ENCODE data around the gene CYB5D1. TPM values are rescaled to one million over a fixed set of nuclear protein-coding genes. Genes with fewer than 3 reads are reported as not detected.

Gene CYB5D1
- total RNA-seq, 1 experiment from 2014 or later: 18.0 TPM

- Histone ChIP-seq H3K56ac (ENCODE audit: insufficient read length, low read depth, low read length) (no peak overlapping the region), H2AK5ac (ENCODE audit: insufficient read length, low read length) (no peak overlapping the region), H2BK20ac (ENCODE audit: low read depth, low read length, poor library complexity, severe bottlenecking) (no peak overlapping the region), H3K18ac (ENCODE audit: insufficient read length, low read depth, low read length) (no peak overlapping the region), H3K79me2 (ENCODE audit: insufficient read depth, low read length) (no peaks in the 10 kb centered on the region), H3K9me3 (ENCODE audit: control insufficient read depth, low read depth, low read length) (no peaks in the 10 kb centered on the region), H3K27ac (ENCODE audit: insufficient read length, low read depth, low read length) (no peak overlapping the region), H3K14ac (ENCODE audit: insufficient read depth, low read length) (no peak overlapping the region), H2BK5ac (ENCODE audit: insufficient read length, low read length) (no peak overlapping the region), H4K8ac (replicated peaks; ENCODE audit: insufficient read length, low read depth, low read length) (no peak overlapping the region), H3K4ac (ENCODE audit: low read depth, low read length) (no peak overlapping the region), H2BK12ac (ENCODE audit: insufficient read length, low read depth, low read length) (no peak overlapping the region), H3K23ac (ENCODE audit: insufficient read length, low read depth, low read length) (no peak overlapping the region), H2BK120ac (ENCODE audit: low read depth, low read length, poor library complexity, severe bottlenecking) (no peak overlapping the region), H3K79me1 (ENCODE audit: insufficient read depth, low read depth, low read length, poor library complexity, severe bottlenecking) (no peaks in the 10 kb centered on the region), H4K5ac (ENCODE audit: insufficient read length, low read depth, low read length) (no peak overlapping the region), H2AFZ (ENCODE audit: low read length) (no peak overlapping the region), H3K9ac (ENCODE audit: extremely low read depth, insufficient read length, low read length) (no peak overlapping the region), H2BK15ac (ENCODE audit: low read depth, low read length) (no peak overlapping the region), H4K20me1 (ENCODE audit: control insufficient read depth, insufficient read depth, insufficient read length) (no peaks in the 10 kb centered on the region), H3K23me2 (ENCODE audit: insufficient read length, low read depth, low read length, poor library complexity, severe bottlenecking) (peaks cover 7% of the 10 kb centered on the region), H3K4me1 (ENCODE audit: insufficient read depth, low read length) (no peaks in the 10 kb centered on the region), H3K4me2 (ENCODE audit: insufficient read depth, insufficient read length, low read length) (no peak overlapping the region), H3T11ph (ENCODE audit: low read length) (no peak overlapping the region), H3K27me3 (ENCODE audit: insufficient read depth, low read length) (peaks cover 6% of the 10 kb centered on the region), H4K91ac (ENCODE audit: insufficient read length, low read depth, low read length) (no peak overlapping the region)
- H3K27ac Mint-ChIP-seq: no peak overlapping the region
- peaks cover 0 to 36% (median 10%) of the 10 kb centered on the region in 3 experiments; a peak in 5 of 7 replicates for H3K36me3 Mint-ChIP-seq (ENCODE audit: insufficient read depth in 1 of 3, low read depth in 3 of 3)
- peaks cover 17% of the 10 kb centered on the region for H3K27me3 Mint-ChIP-seq (ENCODE audit: low read depth)
- no peak overlapping the region for H3K4me3 Mint-ChIP-seq
- WGBS (ENCODE audit: extremely low coverage, insufficient read length, low lambda C conversion rate): no CpG with 5 or more reads among the region's 13 CpGs
- TF ChIP-seq, protein P1, sequence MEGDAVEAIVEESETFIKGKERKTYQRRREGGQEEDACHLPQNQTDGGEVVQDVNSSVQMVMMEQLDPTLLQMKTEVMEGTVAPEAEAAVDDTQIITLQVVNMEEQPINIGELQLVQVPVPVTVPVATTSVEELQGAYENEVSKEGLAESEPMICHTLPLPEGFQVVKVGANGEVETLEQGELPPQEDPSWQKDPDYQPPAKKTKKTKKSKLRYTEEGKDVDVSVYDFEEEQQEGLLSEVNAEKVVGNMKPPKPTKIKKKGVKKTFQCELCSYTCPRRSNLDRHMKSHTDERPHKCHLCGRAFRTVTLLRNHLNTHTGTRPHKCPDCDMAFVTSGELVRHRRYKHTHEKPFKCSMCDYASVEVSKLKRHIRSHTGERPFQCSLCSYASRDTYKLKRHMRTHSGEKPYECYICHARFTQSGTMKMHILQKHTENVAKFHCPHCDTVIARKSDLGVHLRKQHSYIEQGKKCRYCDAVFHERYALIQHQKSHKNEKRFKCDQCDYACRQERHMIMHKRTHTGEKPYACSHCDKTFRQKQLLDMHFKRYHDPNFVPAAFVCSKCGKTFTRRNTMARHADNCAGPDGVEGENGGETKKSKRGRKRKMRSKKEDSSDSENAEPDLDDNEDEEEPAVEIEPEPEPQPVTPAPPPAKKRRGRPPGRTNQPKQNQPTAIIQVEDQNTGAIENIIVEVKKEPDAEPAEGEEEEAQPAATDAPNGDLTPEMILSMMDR (conservative IDR thresholded peaks at IDR 0.05): no peak
- no peaks in the 10 kb centered on the region for H3K9me3 Mint-ChIP-seq
- H3K4me1 Mint-ChIP-seq: peaks cover 8% of the 10 kb centered on the region in 2 experiments
- DNase-seq: no peak
Measured at GRCh38 chr17:7910711-7911110, 52.9 kb downstream of the CYB5D1 start.
